Measurements from ENCODE around the gene ZNF862.

Gene ZNF862

DNA sequence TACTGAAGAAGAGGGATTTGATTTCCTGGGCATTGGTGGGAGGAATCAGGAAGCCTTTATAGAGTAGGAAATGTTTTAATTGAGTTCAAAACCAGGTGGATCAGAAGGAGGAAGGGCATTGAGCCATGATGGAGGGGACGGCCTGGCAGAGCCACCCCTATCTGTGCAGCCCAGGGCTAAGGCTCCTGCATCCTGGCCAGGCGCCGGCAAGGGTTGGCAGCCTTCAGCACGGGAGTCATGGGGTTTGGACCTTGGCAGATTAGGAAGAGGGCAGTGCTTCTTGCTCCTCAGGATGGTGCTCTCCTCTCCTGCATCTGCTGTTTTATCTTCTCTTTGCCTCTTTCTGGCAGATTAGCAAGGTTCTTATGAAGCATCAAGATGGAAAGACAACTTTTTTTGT is 12.5 kb downstream of the ZNF862 start:
- no peak overlapping the region for H3K4me3 ChIP-seq (ENCODE audit: low read depth, low read length)
- no peak for DNase-seq (ENCODE audit: low read depth)
- TF ChIP-seq, protein P1, sequence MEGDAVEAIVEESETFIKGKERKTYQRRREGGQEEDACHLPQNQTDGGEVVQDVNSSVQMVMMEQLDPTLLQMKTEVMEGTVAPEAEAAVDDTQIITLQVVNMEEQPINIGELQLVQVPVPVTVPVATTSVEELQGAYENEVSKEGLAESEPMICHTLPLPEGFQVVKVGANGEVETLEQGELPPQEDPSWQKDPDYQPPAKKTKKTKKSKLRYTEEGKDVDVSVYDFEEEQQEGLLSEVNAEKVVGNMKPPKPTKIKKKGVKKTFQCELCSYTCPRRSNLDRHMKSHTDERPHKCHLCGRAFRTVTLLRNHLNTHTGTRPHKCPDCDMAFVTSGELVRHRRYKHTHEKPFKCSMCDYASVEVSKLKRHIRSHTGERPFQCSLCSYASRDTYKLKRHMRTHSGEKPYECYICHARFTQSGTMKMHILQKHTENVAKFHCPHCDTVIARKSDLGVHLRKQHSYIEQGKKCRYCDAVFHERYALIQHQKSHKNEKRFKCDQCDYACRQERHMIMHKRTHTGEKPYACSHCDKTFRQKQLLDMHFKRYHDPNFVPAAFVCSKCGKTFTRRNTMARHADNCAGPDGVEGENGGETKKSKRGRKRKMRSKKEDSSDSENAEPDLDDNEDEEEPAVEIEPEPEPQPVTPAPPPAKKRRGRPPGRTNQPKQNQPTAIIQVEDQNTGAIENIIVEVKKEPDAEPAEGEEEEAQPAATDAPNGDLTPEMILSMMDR (IDR thresholded peaks at IDR 0.05; ENCODE audit: insufficient read depth, low read depth, low read length, missing control alignments), result no peak

DNA sequence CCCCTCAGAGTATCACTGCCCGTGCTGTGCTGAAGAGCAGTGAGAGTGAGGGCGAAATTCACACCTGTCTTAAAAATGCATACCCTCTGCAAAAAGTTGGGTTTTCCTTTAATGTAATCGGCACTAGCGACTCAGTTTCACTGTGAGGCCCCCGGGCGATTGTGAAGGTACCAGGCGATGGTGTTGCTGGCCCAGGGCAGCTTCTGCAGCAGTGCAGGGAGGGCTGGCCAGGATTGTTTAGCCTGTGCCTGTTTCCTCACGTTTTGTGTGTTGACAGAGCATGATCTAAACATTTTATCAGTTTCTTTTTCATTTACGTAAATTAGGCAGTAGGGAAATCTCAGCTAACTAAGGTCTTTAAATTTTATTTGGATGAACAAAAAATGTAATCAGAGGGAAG is 13.3 kb downstream of the ZNF862 start:
- TF ChIP-seq, protein P1 (IDR thresholded peaks at IDR 0.05; ENCODE audit: insufficient read depth, low read depth, low read length, missing control alignments), result no peak
- DNase-seq (ENCODE audit: low read depth), result no peak
- no peak overlapping the region for H3K4me3 ChIP-seq (ENCODE audit: low read depth, low read length)

DNA sequence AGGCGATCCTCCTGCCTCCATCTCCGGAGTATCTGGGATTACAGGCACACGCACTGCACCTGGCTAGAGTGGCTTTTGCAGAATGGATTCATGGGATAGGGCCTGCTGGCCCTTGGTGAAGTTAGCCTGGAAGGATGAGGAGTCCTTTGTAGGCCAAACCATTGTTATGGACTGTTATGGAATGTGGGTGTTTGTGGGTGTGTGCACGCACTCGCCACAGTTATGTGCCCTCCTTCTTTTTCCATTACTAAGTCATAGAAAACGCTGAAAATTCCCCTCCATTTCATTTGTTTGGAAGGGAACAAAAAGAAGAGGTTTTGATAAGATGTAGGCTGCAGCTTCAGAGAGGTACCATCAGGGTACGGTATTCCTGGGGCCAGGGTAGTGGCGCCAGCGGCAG is 15.0 kb downstream of the ZNF862 start:
- no peak overlapping the region for H3K4me3 ChIP-seq (ENCODE audit: low read depth, low read length)
- DNase-seq (ENCODE audit: low read depth), result no peak
- TF ChIP-seq, protein P1 (IDR thresholded peaks at IDR 0.05; ENCODE audit: insufficient read depth, low read depth, low read length, missing control alignments), result no peak

DNA sequence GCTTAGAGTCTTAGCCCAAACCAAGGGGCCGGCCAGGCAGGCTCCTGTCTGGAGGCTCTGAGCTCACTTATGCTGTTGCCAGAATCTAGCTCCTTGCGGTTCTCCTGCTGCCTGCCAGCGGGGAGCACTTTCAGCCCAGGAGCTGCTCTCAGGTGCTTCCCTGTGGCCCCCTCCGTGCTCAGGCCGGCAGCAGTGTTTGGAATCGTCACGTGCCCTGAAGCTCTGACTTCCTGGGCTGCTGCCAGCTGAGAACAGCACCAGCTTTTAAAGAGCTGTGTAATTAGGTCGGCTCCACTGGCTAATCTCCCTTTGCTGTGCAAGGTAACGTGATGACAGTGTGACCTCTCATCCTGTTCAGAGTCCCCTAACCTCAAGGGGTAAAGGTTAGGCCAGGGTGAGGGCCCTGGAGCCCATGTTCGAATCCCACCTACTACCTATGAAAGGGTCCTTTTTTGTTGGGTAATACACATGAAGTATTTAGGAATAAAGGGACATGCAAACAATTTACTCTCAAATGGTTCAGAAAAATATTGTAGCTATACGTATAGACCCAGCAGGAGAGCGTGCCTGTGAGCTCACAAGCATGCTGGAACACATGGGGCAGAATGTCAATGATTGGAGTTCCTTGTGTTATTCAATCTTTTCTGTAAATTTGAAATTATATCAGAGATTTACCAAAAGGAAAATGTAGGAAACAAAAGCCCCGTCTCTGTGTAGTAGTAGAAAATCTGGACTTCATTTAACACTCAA is 16.6 kb downstream of the ZNF862 start:
- TF ChIP-seq, protein P1 (IDR thresholded peaks at IDR 0.05; ENCODE audit: insufficient read depth, low read depth, low read length, missing control alignments), result no peak
- no peak overlapping the region for H3K4me3 ChIP-seq (ENCODE audit: low read depth, low read length)
- DNase-seq (ENCODE audit: low read depth), result no peak

DNA sequence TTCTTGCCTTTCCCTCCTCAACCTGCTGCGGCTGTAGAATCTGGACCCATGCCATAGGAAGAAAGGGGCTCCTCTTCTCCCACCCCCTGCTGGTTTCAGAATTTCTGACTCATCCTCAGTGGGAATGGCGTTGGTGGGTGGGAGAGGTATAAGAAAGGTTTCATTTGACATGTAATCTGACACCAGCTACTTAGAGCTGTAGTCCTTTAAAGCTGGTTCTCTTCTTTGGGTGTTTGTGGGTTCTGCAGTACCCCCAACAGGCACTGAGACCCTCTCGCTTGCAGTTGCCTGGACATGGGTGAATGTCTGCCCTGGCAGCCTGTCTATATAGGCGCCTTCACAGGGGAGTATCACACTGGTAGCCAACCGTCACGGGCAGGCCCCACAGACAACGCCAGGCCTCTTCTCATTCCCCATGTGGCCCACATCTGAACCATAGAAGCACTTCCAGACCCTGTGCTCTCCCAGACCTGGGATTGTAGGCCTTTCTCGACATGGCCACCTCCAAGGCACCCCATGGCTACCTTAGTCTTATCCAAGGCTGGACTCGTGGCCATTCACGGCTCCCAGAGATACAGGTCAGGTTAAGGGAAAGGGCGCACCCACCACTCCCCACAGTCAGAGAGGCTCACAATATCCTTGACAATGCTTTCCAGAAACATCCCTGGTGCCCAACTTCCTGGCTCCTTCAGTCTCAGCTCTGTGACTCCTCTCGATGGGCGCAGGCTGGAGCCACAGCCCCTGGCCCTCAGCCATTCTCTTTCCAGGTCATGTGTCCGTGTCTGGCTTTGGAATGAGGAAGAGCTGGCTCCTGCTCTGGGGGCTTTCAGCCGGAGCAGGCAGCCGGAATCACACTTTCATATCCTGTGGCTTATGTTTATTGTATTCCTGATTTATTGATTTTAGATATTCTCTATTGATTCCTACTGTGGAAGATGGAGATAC is 17.5 kb downstream of the ZNF862 start:
- H3K4me3 ChIP-seq (ENCODE audit: low read depth, low read length), result no peak overlapping the region
- TF ChIP-seq, protein P1 (IDR thresholded peaks at IDR 0.05; ENCODE audit: insufficient read depth, low read depth, low read length, missing control alignments), result no peak
- DNase-seq (ENCODE audit: low read depth), result no peak

DNA sequence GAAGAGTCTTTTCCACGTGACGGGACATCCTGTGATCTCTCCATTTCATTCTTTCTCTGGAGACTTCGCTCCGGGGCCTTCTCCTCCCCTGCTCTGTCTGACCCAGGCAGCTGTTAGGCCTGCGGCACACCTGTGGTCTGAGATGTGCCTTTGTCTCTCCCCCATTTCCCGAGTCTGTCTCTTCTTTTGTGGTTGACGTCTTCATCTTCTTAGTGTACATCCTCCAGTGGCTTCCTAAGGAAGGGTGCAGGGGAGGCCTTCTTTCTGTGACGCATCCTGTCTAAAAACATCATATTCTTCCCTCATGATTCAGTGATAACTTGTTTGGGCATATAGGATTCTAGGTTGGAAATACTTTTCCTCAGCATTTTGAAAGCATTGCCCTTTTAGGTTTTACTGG is 18.4 kb downstream of the ZNF862 start:
- no peak for DNase-seq (ENCODE audit: low read depth)
- TF ChIP-seq, protein P1 (IDR thresholded peaks at IDR 0.05; ENCODE audit: insufficient read depth, low read depth, low read length, missing control alignments), result no peak
- no peak overlapping the region for H3K4me3 ChIP-seq (ENCODE audit: low read depth, low read length)
